ENCODE data around the gene TTLL13.

- TF ChIP-seq CTCF (IDR thresholded peaks at IDR 0.05; ENCODE audit: low read length) (no peak), EZH2 (IDR thresholded peaks at IDR 0.05; ENCODE audit: borderline replicate concordance, low read length) (no peak)
These were observed 57.2 kb downstream of the TTLL13 start for GRCh38 chr15:90306560-90306959.
